Muscle of leg (tissue), 11 donors: ENCODE measurements around the gene NEU4. TPM values are rescaled to one million over a fixed set of nuclear protein-coding genes. Genes with fewer than 3 reads are reported as not detected.
"Not testable (repeated sequence)": the region's sequence is repeated elsewhere in the genome, so short reads cannot be mapped to it uniquely, and the experiment has no call there.

Experiments used
- DNase-seq: peaks from one replicate; pipeline ENCODE4 v3.0.0; 2013
- H3K27ac ChIP-seq: one replicate; pipeline ENCODE4 v1.5.1; 2013; ENCODE audit warnings: mild to moderate bottlenecking, low read length, control low read depth
- H3K27me3 ChIP-seq: one replicate; pipeline ENCODE4 v1.6.1; 2013; ENCODE audit warnings: low read length; ENCODE audit not compliant: control insufficient read depth, insufficient read depth
- H3K36me3 ChIP-seq: one replicate; pipeline ENCODE4 v1.6.1; 2013; ENCODE audit warnings: low read length; ENCODE audit not compliant: control insufficient read depth, insufficient read depth
- H3K4me1 ChIP-seq: one replicate; pipeline ENCODE4 v1.6.1; 2013; ENCODE audit warnings: low read length; ENCODE audit not compliant: control insufficient read depth, insufficient read depth
- H3K4me3 ChIP-seq: one replicate; pipeline ENCODE4 v1.5.1; 2013; ENCODE audit warnings: low read length, control low read depth
- H3K9me3 ChIP-seq: replicated peaks from 2 replicates; pipeline ENCODE4 v1.6.1; 2013; ENCODE audit warnings: low read depth, low read length; ENCODE audit not compliant: control insufficient read depth
- WGBS: methylation state at CpG from one replicate; pipeline ENCODE4 v1.1.5; 2013; ENCODE audit warnings: missing lambda C conversion rate; ENCODE audit not compliant: insufficient coverage; 5-methylcytosine and 5-hydroxymethylcytosine counted together
- polyA plus RNA-seq, 8 donors: library from polyadenylated mRNA; unstranded; fragments of 120-200 nt; gene quantifications; one replicate each; pipeline versions ENCODE4 v1.2.1 to v1.2.3, GENCODE V29; 2013; ENCODE audit warnings: inconsistent platforms in 1 of 8, low replicate concordance in 1 of 8; ENCODE audit not compliant: insufficient read length in 8 of 8, insufficient read depth in 1 of 8
- total RNA-seq: library from RNA; stranded (reverse); fragments of 120-200 nt; gene quantifications from one replicate; pipeline ENCODE4 v1.2.4, GENCODE V29; 2013

The NEU4 gene
- total and polyA plus RNA-seq, 9 donors = 4.6 to 10.1 (median 6.7) TPM

DNA sequence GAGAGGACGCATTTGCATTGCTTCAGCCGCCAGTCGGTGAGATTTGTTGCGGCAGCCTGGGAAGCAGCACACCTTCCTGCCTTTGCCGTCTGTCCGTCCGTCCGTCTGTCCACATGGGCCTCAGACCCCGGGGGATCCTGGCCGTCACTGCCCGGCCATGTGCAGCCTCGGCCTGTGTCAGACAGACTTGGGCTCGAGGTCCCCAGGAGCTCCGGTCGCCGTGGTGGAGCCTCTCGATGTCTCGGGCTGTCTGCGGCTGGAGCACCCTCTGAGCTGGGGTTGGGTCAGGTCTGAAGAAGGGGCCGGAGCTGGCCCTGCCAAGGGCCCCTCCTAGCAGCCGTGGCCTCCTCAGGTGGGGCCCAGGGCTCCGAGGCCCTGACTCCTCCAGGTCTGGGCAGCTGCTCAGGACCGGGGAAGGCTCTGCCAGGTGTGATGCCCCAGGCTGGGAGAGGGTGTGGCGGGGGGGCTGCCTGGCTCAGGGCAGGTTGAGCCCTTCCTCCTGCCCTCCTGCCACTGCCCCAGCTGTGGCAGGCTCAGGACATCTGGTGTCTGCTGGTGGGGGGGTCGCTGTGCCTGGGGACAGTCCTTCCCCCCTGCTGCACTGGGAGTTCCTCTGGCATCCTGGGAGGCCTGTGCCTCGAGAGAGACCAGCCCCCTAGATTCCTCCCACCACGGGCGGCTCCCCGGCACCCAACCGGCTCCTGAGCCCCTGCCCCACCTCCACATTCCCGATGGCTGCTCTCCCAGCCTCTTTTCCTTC, 11.8 kb downstream of the NEU4 start:
- DNase-seq = no peak
- H3K27ac ChIP-seq = no peak overlapping the region
- 72% methylated on average over 23 of the region's 31 CpGs for WGBS
- no peaks in the 10 kb centered on the region for H3K9me3 ChIP-seq
- no peaks in the 10 kb centered on the region for H3K36me3 ChIP-seq
- no peaks in the 10 kb centered on the region for H3K27me3 ChIP-seq
- peaks cover 12% of the 10 kb centered on the region for H3K4me1 ChIP-seq
- no peak overlapping the region for H3K4me3 ChIP-seq

DNA sequence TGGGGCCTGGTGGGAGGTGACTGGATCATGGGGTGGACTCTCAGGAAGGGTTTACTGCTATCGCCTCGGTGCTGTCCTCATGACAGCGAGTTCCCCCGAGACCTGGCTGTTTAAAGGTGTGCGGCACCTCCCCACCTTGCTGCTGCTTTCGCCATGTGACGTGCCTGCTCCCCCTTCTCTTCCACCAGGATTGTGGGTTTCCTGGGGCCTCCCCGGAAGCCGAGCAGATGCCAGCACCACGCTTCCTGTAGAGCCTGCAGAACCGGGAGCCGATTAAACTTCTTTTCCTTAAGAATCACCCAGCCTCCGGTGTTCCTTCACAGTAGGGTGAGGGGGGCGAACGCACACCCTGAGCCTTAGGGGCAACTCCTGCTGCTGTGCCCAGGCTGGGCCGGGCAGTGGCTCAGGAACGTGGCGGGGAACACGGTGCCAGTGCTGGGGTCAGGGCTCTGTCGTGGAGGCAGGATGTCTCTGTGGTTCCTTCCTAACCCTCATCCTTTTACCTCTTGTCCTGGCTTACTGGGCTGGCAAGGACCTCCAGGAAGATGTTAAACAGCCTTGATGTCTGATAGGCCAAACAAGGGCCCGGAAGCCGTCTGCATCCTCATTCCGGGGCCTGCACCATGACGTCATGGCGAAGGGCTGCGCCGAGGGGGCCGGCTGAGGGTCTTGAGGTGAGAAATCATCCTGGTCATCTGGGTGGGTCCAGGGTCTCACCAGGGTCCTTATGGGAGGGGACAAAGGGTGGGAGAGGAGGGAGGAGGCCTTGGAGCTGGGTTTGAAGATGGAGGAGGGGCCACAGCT, 12.7 kb downstream of the NEU4 start:
- Histone ChIP-seq H3K9me3 (peaks cover 2% of the 10 kb centered on the region), H3K4me1 (peaks cover 12% of the 10 kb centered on the region), H3K36me3 (no peaks in the 10 kb centered on the region), H3K27me3 (no peaks in the 10 kb centered on the region), H3K27ac (no peak overlapping the region), H3K4me3 (no peak overlapping the region)
- no peak for DNase-seq
- WGBS = 65% methylated on average over 16 of the region's 28 CpGs

DNA sequence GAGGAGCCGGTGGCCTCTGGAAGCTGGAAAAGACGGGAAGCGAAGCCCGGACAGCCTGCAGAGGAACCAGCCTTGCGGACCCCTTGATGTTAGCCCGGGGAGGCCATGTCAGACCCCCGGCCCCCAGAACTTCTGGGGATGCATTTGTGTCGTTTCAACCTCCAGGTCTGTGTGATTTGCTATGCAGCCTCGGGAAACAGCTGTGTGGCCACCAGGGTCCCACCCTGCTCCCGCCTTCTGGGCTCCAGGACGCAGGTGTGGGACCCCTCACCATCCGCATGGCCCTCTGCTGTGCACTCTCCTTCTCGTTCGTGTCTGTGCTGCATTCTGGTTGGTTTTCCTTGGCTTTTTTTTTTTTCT, 13.3 kb downstream of the NEU4 start:
- 68% methylated on average over 12 of the region's 14 CpGs for whole genome bisulfite sequencing
- no peak overlapping the region for H3K4me3 ChIP-seq
- H3K4me1 ChIP-seq = peaks cover 7% of the 10 kb centered on the region
- no peak overlapping the region for H3K27ac ChIP-seq
- DNase-seq = no peak
- no peaks in the 10 kb centered on the region for H3K36me3 ChIP-seq
- H3K27me3 ChIP-seq = peaks cover 2% of the 10 kb centered on the region
- H3K9me3 ChIP-seq = peaks cover 7% of the 10 kb centered on the region

DNA sequence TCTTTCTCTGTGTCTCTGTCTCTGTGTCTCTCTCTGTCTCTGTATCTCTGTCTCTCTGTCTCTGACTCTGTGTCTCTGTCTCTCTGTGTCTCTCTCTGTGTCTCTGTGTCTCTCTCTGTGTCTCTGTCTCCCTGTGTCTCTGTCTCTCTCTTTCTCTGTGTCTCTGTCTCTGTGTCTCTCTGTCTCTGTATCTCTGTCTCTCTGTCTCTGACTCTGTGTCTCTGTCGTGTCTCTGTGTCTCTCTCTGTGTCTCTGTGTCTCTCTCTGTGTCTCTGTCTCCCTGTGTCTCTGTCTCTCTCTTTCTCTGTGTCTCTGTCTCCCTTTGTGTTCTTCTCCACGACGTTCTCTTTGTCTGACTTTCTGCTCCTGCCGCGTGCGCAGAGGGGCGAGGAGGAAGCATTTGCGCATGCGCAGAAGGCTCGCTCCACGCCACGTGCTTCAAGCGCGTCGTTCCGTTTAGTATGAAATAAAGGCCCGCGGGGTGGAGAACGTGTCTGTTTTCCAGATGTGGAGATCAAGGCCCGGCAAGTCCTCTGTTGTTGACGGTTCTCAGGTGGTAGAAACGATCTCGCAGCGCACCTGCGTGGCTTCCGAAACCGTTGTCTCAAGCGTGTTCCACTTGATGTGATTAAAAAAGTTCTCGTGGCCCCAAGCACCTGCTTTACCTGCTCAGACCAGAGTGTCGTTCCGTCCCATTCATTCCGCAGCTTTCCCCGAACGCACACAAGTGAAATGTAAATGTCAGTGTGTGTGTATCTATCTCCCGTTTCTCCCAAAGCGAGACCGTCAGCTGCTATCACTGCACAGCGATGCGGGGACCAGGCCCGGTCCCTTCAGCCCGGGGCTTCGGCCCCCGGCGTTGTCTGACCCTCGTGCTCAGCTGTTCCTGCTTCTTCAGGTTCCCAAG, 14.8 kb downstream of the NEU4 start:
- H3K27me3 ChIP-seq, H3K36me3 ChIP-seq, H3K27ac ChIP-seq, H3K4me3 ChIP-seq, DNase-seq, H3K4me1 ChIP-seq: not testable (repeated sequence)
- WGBS = 81% methylated on average over 41 of the region's 45 CpGs
- H3K9me3 ChIP-seq = peaks cover 11% of the 10 kb centered on the region

DNA sequence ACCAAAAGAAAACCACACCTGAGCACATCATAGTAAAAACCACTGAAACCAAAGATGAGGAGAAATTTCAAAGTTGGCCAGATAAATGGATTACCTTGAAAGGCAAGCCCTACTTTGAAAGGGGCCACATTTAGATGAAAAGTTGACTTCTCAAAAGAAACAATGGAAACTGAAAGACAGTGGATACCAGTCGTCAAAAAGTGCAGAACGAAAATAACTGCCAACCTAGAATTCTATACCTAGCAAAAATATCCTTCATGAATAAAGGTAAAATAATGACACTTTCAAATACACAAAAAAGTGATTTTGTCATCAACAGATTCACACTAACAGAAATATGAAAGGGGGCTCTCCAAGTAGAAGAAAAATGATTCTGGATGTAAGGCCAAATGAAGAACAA, 18.4 kb downstream of the NEU4 start:
- H3K4me1 ChIP-seq = no peaks in the 10 kb centered on the region
- H3K4me3 ChIP-seq = no peak overlapping the region
- no peak for DNase-seq
- H3K9me3 ChIP-seq = peaks cover 11% of the 10 kb centered on the region
- WGBS = no CpG with 5 or more reads among the region's 2 CpGs
- no peak overlapping the region for H3K27ac ChIP-seq
- H3K27me3 ChIP-seq = peaks cover 3% of the 10 kb centered on the region
- no peaks in the 10 kb centered on the region for H3K36me3 ChIP-seq

DNA sequence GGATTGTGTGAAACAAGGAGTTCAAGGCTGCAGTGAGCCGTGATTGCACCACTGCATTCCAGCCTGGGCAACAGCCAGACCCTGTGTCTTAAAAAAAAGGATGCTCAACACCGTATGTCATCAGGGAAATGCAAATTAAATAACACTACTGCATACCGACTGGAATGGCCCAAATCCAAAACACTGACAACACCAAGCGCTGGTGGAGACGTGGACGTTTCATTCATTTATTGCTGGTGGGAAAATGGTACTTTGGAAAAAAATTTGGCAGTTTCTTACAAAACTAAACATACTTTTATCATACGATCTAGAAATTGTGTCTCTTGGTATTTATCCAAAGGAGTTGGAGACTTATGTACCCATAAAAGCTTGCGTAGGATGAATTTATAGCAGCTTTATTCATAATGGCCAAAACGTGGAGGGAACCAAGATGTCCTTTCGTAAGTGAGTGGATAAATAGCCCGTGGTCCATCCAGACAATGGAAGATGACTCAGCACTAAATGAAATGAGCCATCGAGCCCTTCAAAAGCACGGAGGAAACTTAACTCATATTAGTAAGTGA, 24.2 kb downstream of the NEU4 start:
- H3K36me3 ChIP-seq = no peaks in the 10 kb centered on the region
- H3K9me3 ChIP-seq = no peaks in the 10 kb centered on the region
- no peaks in the 10 kb centered on the region for H3K4me1 ChIP-seq
- H3K27me3 ChIP-seq = peaks cover 15% of the 10 kb centered on the region
- DNase-seq = peak; percentile 8
- H3K4me3 ChIP-seq = no peak overlapping the region
- no peak overlapping the region for H3K27ac ChIP-seq
- WGBS = 48% methylated on average over 2 of the region's 13 CpGs

DNA sequence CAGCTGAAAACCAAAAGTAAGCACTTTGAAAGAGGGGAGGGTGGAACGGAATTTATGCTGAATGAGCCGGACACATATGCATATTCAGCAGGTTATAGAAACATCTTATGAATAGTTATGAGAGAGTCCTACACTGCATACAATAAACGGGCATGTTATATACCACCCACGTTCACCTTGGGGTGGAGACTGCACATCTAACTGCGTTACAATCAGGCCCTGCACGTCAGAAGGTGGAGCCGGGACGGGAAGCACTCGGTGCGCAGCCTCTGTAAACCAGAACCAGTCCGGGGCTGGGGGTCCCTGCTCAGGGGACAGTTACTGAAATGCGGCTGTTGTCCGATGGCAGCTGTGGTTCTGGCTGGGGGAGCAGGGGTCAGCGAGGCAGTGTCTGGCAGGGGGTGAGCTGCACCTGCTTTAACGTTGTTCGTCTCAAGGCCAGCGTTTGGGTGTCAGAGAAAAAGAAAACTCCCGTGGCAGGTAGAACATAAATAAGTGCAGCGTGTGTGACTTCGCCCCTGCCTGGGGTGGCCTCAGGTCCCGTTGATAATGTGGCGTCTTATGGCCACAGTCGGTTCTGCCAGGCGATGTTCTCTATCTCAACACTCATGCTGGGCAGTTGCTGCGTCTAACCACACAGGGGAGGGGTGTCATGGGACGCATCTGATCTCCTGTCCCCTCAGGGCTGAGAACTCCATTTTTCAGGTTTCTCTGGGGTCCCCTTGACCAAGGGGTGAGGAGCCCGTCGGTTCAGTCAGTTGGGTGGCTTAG, 24.9 kb downstream of the NEU4 start:
- not testable (repeated sequence) for H3K4me3 ChIP-seq

DNA sequence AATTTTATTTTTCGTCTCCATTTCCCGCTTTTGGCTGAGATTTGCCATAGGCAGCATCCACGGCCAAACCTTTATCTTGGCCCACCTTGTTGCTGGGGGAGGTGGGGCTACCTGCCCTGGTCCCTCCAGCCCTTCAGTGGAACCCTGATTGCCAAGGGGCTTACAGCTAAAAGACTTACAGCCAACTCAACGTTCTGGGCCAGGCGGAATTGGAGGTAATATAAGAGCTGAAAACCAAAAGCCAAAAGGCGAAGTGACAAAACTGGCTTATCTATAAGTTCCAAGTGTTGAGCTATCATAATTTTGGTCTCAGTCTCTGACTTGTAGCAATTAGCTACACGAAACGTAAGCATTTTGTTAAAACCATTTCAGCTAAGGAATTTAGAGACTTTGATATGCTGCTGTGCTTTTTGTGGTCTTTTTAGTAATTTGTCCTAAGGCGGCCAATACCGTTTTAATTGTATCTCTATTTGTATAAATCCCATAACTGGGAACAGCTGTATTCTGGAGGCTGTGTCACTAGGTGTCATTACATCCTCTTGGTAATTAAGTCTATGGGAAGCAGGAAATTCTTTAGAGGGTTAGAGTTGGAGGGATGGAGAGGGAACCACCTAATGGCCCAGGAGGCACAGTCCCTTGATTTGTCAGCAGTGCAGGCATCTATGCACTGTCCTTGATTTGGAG, 25.7 kb downstream of the NEU4 start:
- DNase-seq = no peak
- Histone ChIP-seq H3K36me3 (no peaks in the 10 kb centered on the region), H3K4me3 (no peak overlapping the region), H3K9me3 (no peaks in the 10 kb centered on the region), H3K27ac (no peak overlapping the region), H3K27me3 (peaks cover 17% of the 10 kb centered on the region), H3K4me1 (no peaks in the 10 kb centered on the region)
- 65% methylated on average over 5 of the region's 10 CpGs for WGBS

More for the DNA sequence above, 24.9 kb downstream of the NEU4 start:
- not testable (repeated sequence) for H3K36me3 ChIP-seq, H3K4me1 ChIP-seq, H3K9me3 ChIP-seq, H3K27ac ChIP-seq, DNase-seq
- WGBS = 72% methylated on average over 9 of the region's 28 CpGs
- H3K27me3 ChIP-seq = peaks cover 17% of the 10 kb centered on the region

DNA sequence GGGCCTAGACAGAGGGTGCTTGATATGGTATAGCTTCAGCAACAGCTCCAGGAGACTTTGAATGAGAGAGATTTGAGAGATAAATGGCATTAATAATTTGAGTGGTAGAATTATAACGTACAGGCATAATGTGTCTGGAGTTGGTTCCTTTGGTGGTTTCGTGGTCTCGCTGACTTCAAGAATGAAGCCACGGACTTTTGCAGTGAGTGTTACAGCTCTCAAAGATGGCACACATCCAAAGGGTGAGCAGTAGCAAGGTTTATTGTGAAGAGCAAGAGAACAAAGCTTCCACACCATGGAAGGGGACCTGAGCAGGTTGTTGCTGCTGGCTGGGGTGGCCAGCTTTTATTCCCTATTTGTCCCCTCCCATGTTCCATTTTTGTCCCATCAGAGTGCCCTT, 26.6 kb downstream of the NEU4 start:
- no peak for DNase-seq
- Histone ChIP-seq H3K9me3 (no peaks in the 10 kb centered on the region), H3K27me3 (peaks cover 17% of the 10 kb centered on the region), H3K27ac (no peak overlapping the region), H3K4me1 (no peaks in the 10 kb centered on the region), H3K4me3 (no peak overlapping the region), H3K36me3 (no peaks in the 10 kb centered on the region)
- 90% methylated on average over 4 of the region's 4 CpGs for WGBS
